Neural progenitor cell (in vitro differentiated cells): ENCODE data around the gene PHF2. TPM values are rescaled to one million over a fixed set of nuclear protein-coding genes. Genes with fewer than 3 reads are reported as not detected.

Experiments used
- DNase-seq: peaks from one replicate; pipeline ENCODE4 v3.0.0-alpha.2; 2016; ENCODE audit warnings: low spot score
- H2AFZ ChIP-seq: fragments of 200-600 bp; sonication (generic); replicated peaks from 2 replicates; pipeline ENCODE4 v1.6.1; 2016; ENCODE audit warnings: antibody characterized with exemption
- H3F3A ChIP-seq: fragments of 200-600 bp; sonication (generic); 2 replicates; pipeline ENCODE4 v1.6.1; 2016; ENCODE audit warnings: antibody characterized with exemption, low read depth
- H3K27ac ChIP-seq: fragments of 200-600 bp; sonication (generic); 2 replicates; pipeline ENCODE4 v1.5.1; 2016; ENCODE audit warnings: mild to moderate bottlenecking
- H3K27me3 ChIP-seq: fragments of 200-600 bp; sonication (generic); 2 replicates; pipeline ENCODE4 v1.6.1; 2016; ENCODE audit warnings: mild to moderate bottlenecking, moderate library complexity
- H3K36me3 ChIP-seq: fragments of 200-600 bp; sonication (generic); 2 replicates; pipeline ENCODE4 v1.5.1; 2016
- H3K4me1 ChIP-seq: fragments of 200-600 bp; sonication (generic); 2 replicates; pipeline ENCODE4 v1.6.1; 2016; ENCODE audit warnings: mixed run types
- H3K4me2 ChIP-seq: fragments of 200-600 bp; sonication (generic); 2 replicates; pipeline ENCODE4 v1.6.1; 2016
- H3K4me3 ChIP-seq: fragments of 200-600 bp; sonication (generic); 2 replicates; pipeline ENCODE4 v1.5.1; 2016
- H3K79me2 ChIP-seq: fragments of 200-600 bp; sonication (generic); 2 replicates; pipeline ENCODE4 v1.6.1; 2016; ENCODE audit warnings: low read depth
- H3K9ac ChIP-seq: fragments of 200-600 bp; sonication (generic); 2 replicates; pipeline ENCODE4 v1.6.1; 2016
- H3K9me3 ChIP-seq: fragments of 200-600 bp; sonication (generic); 2 replicates; pipeline ENCODE4 v1.5.1; 2016; ENCODE audit warnings: low read depth
- H4K20me1 ChIP-seq: fragments of 200-600 bp; sonication (generic); 2 replicates; pipeline ENCODE4 v1.6.1; 2016; ENCODE audit warnings: low read depth
- H3K27ac Mint-ChIP-seq: 3 replicates; pipeline ENCODE4 v1.8.0; 2021; ENCODE audit warnings: mixed read lengths
- H3K27me3 Mint-ChIP-seq: 2 replicates; pipeline ENCODE4 v1.8.0; 2022; ENCODE audit warnings: low read depth, mild to moderate bottlenecking, inconsistent platforms, moderate library complexity, mixed read lengths; ENCODE audit not compliant: insufficient read depth
- H3K36me3 Mint-ChIP-seq: 3 replicates; pipeline ENCODE4 v1.8.0; 2021; ENCODE audit warnings: mixed read lengths
- H3K4me1 Mint-ChIP-seq: 3 replicates; pipeline ENCODE4 v1.8.0; 2021; ENCODE audit warnings: mixed read lengths
- H3K4me3 Mint-ChIP-seq: 3 replicates; pipeline ENCODE4 v1.8.0; 2021; ENCODE audit warnings: mild to moderate bottlenecking, moderate library complexity, mixed read lengths
- H3K9me3 Mint-ChIP-seq: 3 replicates; pipeline ENCODE4 v1.8.0; 2020; ENCODE audit warnings: mixed read lengths
- CTCF ChIP-seq: fragments of 200-600 bp; sonication (generic); IDR thresholded peaks from 2 replicates; pipeline ENCODE4 v1.5.1; 2017; ENCODE audit warnings: antibody characterized with exemption, mild to moderate bottlenecking
- EZH2 ChIP-seq: fragments of 200-600 bp; sonication (generic); IDR thresholded peaks from 2 replicates; pipeline ENCODE4 v1.6.1; 2017; ENCODE audit warnings: antibody characterized with exemption, mild to moderate bottlenecking, moderate library complexity
- EZH2phosphoT487 ChIP-seq: fragments of 200-600 bp; sonication (generic); IDR thresholded peaks from 2 replicates; pipeline ENCODE4 v1.6.1; 2017; ENCODE audit warnings: antibody characterized with exemption
- total RNA-seq: library from RNA; depleted of rRNA; stranded (reverse); fragments of >200 nt; gene quantifications from 2 replicates; pipeline ENCODE4 v1.2.3, GENCODE V29; 2015; ENCODE audit warnings: low replicate concordance

The PHF2 gene
- total RNA-seq, 1 donor from 2014 or later, result 17.6 TPM

GRCh38 chr9:93572221-93572620, 4.2 kb upstream of the PHF2 start:
- DNase-seq, result no peak
- Histone ChIP-seq H2AFZ (no peak overlapping the region), H3K79me2 (peaks cover 14% of the 10 kb centered on the region), H3K9ac (no peak overlapping the region), H3K4me1 (peaks cover 13% of the 10 kb centered on the region), H3K4me2 (no peak overlapping the region), H3K27me3 (peaks cover 5% of the 10 kb centered on the region), H4K20me1 (no peaks in the 10 kb centered on the region), H3F3A (peaks cover 2% of the 10 kb centered on the region), H3K9me3 (no peaks in the 10 kb centered on the region), H3K36me3 (no peaks in the 10 kb centered on the region), H3K27ac (no peak overlapping the region), H3K4me3 (no peak overlapping the region)
- Mint-ChIP-seq H3K4me3 (no peak overlapping the region), H3K4me1 (peaks cover 13% of the 10 kb centered on the region), H3K36me3 (peaks cover 13% of the 10 kb centered on the region), H3K9me3 (peaks cover 13% of the 10 kb centered on the region), H3K27ac (no peak overlapping the region), H3K27me3 (peaks cover 5% of the 10 kb centered on the region)
- TF ChIP-seq EZH2 (no peak), EZH2phosphoT487 (no peak), CTCF (no peak)

- Histone ChIP-seq H3F3A (no peaks in the 10 kb centered on the region), H2AFZ (no peak overlapping the region), H3K4me1 (peaks cover 15% of the 10 kb centered on the region), H4K20me1 (peaks cover 4% of the 10 kb centered on the region), H3K4me2 (no peak overlapping the region), H3K27ac (no peak overlapping the region), H3K9ac (no peak overlapping the region), H3K79me2 (peaks cover 20% of the 10 kb centered on the region), H3K27me3 (peaks cover 9% of the 10 kb centered on the region), H3K9me3 (no peaks in the 10 kb centered on the region), H3K36me3 (no peaks in the 10 kb centered on the region), H3K4me3 (no peak overlapping the region)
- peaks cover 7% of the 10 kb centered on the region for H3K27me3 Mint-ChIP-seq
- H3K36me3 Mint-ChIP-seq, result peaks cover 10% of the 10 kb centered on the region
- peak overlapping the region; percentile 24 for H3K4me3 Mint-ChIP-seq
- TF ChIP-seq EZH2 (no peak), EZH2phosphoT487 (no peak), CTCF (no peak)
- H3K9me3 Mint-ChIP-seq, result peaks cover 13% of the 10 kb centered on the region
- no peak overlapping the region for H3K27ac Mint-ChIP-seq
- DNase-seq, result no peak
- peaks cover 11% of the 10 kb centered on the region for H3K4me1 Mint-ChIP-seq
Measured at GRCh38 chr9:93572636-93573515, 3.5 kb upstream of the PHF2 start.

- Histone ChIP-seq H3K79me2 (peaks cover 26% of the 10 kb centered on the region), H3K9ac (no peak overlapping the region), H4K20me1 (peaks cover 10% of the 10 kb centered on the region), H3K4me2 (no peak overlapping the region), H3F3A (no peaks in the 10 kb centered on the region), H3K27me3 (peaks cover 9% of the 10 kb centered on the region), H2AFZ (no peak overlapping the region), H3K9me3 (no peaks in the 10 kb centered on the region), H3K4me3 (no peak overlapping the region), H3K4me1 (peaks cover 15% of the 10 kb centered on the region), H3K27ac (no peak overlapping the region), H3K36me3 (no peaks in the 10 kb centered on the region)
- Mint-ChIP-seq H3K4me1 (peaks cover 17% of the 10 kb centered on the region), H3K27ac (no peak overlapping the region), H3K36me3 (peaks cover 10% of the 10 kb centered on the region), H3K9me3 (peaks cover 13% of the 10 kb centered on the region), H3K4me3 (peak overlapping the region; percentile 24), H3K27me3 (peaks cover 7% of the 10 kb centered on the region)
- no peak for TF ChIP-seq CTCF
- TF ChIP-seq EZH2, result no peak
- TF ChIP-seq EZH2phosphoT487, result no peak
- DNase-seq, result no peak
Measured at GRCh38 chr9:93573516-93573828, 2.9 kb upstream of the PHF2 start.
